ENCODE data around the gene ZNF423. TPM values are rescaled to one million over a fixed set of nuclear protein-coding genes. Genes with fewer than 3 reads are reported as not detected.

ZNF423 gene
- total and polyA plus RNA-seq, 2 experiments from 2014 or later = 14.9 to 41.8 TPM

DNA sequence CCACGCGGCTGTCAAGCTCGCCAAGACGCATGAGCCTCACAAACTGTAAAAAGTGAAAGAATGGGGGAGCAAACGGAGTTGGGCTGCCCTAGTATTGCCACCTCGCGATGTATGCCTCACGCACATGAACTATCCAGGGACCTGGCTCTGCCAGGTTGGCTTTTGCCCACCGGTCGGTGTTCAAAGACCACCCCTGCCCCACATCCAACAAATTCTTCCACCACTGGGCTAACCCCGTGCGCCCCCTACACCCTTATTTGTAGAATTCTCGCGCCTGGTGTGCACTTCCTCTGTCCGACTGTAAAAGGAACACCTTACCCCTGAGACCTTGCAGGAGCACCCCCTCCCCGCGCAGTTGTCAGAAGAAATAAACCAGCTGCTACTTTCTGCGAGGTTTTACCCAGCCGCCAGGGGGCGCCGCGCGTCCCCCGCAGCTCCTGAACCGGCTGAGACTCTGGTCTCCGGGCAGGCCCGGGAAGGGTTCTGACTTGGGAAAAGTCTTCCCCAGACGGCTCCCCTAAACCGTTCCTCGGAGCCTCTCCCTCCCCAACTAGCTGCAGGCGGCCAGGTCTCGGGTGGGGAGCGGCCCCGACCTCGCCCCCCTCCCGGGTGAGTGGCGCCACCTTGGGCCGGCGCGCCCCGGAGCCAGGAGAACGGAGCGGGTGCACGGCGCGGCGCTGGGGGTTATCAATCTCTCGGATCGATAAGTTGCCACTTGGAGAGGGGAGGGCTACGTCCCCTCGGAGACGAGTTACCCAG, 1.7 kb upstream of the ZNF423 start:
- H3K27me3 Mint-ChIP-seq (ENCODE audit: insufficient read depth, low read depth, poor library complexity) = peaks cover 24% of the 10 kb centered on the region
- no peak overlapping the region for H3K27ac Mint-ChIP-seq
- no peaks in the 10 kb centered on the region for H3K36me3 ChIP-seq (ENCODE audit: insufficient read depth)
- peak overlapping the region; percentile 92 for H3K4me2 ChIP-seq
- H3K27ac ChIP-seq (ENCODE audit: low read depth) = no peak overlapping the region
- peak; percentile 91 for DNase-seq (ENCODE audit: low spot score)
- H3K36me3 Mint-ChIP-seq (ENCODE audit: low read depth) = peaks cover 9% of the 10 kb centered on the region; the same call in 2 of the 3 replicates
- H3K4me1 Mint-ChIP-seq = peaks cover 28% of the 10 kb centered on the region
- peak; percentile 7 for ATAC-seq
- TF ChIP-seq, protein P1, sequence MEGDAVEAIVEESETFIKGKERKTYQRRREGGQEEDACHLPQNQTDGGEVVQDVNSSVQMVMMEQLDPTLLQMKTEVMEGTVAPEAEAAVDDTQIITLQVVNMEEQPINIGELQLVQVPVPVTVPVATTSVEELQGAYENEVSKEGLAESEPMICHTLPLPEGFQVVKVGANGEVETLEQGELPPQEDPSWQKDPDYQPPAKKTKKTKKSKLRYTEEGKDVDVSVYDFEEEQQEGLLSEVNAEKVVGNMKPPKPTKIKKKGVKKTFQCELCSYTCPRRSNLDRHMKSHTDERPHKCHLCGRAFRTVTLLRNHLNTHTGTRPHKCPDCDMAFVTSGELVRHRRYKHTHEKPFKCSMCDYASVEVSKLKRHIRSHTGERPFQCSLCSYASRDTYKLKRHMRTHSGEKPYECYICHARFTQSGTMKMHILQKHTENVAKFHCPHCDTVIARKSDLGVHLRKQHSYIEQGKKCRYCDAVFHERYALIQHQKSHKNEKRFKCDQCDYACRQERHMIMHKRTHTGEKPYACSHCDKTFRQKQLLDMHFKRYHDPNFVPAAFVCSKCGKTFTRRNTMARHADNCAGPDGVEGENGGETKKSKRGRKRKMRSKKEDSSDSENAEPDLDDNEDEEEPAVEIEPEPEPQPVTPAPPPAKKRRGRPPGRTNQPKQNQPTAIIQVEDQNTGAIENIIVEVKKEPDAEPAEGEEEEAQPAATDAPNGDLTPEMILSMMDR (conservative IDR thresholded peaks at IDR 0.05; ENCODE audit: low read depth in 2 of 2) = peak; percentile 74 to 91
- TF ChIP-seq CREB1 (CRISPR knock-in tag; IDR thresholded peaks at IDR 0.05; ENCODE audit: low read depth) (peak; percentile 5; the same call in 1 of the 2 replicates), EZH2phosphoT487 (IDR thresholded peaks at IDR 0.05; ENCODE audit: unreplicated experiment) (no peak), JUNB (IDR thresholded peaks at IDR 0.05; ENCODE audit: unreplicated experiment) (no peak), POLR2AphosphoS5 (IDR thresholded peaks at IDR 0.05; ENCODE audit: low read depth) (no peak)
- H2AFZ ChIP-seq = peak overlapping the region; percentile 90
- 0 out of 2 replicates have a peak, but pooled peaks cover 10% of the 10 kb centered on the region for H3F3A ChIP-seq (replicated peaks; ENCODE audit: low read depth)
- no peaks in the 10 kb centered on the region for H3K9me2 ChIP-seq (ENCODE audit: insufficient read depth)
- peaks cover 6% of the 10 kb centered on the region; the same call in 1 of the 2 replicates for H4K20me1 ChIP-seq (replicated peaks; ENCODE audit: insufficient read depth)
- peaks cover 23% of the 10 kb centered on the region for H3K79me2 ChIP-seq (replicated peaks; ENCODE audit: insufficient read depth)
- peaks cover 16% of the 10 kb centered on the region for H3K4me1 ChIP-seq (ENCODE audit: insufficient read depth)
- no peaks in the 10 kb centered on the region for H3K9me3 Mint-ChIP-seq
- H3K4me3 ChIP-seq = peak overlapping the region; percentile 90
- peaks cover 37% of the 10 kb centered on the region for H3K27me3 ChIP-seq (ENCODE audit: insufficient read depth)
- H3K4me3 Mint-ChIP-seq = peak overlapping the region; percentile 81

DNA sequence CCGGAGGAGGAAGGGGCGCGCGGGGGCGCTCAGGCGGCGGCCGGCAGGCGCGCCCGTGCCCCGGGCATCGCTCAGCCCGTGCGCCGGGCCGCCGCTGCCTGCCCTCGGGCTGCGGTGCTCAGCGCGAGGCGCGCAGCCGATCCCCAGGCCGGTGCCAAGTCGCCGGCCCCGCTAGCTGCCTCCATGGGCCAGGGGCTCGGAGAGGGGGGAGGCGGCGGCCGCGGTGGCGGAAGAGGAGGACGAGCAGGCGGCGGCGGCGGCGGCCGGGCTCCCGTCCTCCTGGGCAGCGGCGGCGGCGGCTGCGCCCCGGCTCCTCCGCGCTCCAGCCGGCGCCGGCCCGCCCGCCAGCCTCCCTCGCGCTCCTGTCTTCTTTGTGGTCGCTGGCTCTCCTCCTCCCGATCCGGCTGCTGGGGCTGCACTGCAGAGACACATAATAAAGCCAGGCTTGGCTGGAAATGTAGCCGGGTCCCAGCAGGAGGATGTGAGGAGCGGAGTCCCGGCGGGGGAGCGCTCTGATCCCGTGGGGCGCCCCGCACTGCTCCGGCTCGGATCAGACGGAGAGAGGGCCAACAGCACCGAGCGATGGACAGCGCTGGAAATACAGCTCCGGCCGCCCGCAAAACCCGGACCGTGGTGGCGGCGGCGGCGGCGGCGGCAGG, 889 bp upstream of the ZNF423 start:
- H3K4me1 Mint-ChIP-seq = peaks cover 35% of the 10 kb centered on the region
- no peak overlapping the region for H3K27ac ChIP-seq (ENCODE audit: low read depth)
- TF ChIP-seq, protein P2, sequence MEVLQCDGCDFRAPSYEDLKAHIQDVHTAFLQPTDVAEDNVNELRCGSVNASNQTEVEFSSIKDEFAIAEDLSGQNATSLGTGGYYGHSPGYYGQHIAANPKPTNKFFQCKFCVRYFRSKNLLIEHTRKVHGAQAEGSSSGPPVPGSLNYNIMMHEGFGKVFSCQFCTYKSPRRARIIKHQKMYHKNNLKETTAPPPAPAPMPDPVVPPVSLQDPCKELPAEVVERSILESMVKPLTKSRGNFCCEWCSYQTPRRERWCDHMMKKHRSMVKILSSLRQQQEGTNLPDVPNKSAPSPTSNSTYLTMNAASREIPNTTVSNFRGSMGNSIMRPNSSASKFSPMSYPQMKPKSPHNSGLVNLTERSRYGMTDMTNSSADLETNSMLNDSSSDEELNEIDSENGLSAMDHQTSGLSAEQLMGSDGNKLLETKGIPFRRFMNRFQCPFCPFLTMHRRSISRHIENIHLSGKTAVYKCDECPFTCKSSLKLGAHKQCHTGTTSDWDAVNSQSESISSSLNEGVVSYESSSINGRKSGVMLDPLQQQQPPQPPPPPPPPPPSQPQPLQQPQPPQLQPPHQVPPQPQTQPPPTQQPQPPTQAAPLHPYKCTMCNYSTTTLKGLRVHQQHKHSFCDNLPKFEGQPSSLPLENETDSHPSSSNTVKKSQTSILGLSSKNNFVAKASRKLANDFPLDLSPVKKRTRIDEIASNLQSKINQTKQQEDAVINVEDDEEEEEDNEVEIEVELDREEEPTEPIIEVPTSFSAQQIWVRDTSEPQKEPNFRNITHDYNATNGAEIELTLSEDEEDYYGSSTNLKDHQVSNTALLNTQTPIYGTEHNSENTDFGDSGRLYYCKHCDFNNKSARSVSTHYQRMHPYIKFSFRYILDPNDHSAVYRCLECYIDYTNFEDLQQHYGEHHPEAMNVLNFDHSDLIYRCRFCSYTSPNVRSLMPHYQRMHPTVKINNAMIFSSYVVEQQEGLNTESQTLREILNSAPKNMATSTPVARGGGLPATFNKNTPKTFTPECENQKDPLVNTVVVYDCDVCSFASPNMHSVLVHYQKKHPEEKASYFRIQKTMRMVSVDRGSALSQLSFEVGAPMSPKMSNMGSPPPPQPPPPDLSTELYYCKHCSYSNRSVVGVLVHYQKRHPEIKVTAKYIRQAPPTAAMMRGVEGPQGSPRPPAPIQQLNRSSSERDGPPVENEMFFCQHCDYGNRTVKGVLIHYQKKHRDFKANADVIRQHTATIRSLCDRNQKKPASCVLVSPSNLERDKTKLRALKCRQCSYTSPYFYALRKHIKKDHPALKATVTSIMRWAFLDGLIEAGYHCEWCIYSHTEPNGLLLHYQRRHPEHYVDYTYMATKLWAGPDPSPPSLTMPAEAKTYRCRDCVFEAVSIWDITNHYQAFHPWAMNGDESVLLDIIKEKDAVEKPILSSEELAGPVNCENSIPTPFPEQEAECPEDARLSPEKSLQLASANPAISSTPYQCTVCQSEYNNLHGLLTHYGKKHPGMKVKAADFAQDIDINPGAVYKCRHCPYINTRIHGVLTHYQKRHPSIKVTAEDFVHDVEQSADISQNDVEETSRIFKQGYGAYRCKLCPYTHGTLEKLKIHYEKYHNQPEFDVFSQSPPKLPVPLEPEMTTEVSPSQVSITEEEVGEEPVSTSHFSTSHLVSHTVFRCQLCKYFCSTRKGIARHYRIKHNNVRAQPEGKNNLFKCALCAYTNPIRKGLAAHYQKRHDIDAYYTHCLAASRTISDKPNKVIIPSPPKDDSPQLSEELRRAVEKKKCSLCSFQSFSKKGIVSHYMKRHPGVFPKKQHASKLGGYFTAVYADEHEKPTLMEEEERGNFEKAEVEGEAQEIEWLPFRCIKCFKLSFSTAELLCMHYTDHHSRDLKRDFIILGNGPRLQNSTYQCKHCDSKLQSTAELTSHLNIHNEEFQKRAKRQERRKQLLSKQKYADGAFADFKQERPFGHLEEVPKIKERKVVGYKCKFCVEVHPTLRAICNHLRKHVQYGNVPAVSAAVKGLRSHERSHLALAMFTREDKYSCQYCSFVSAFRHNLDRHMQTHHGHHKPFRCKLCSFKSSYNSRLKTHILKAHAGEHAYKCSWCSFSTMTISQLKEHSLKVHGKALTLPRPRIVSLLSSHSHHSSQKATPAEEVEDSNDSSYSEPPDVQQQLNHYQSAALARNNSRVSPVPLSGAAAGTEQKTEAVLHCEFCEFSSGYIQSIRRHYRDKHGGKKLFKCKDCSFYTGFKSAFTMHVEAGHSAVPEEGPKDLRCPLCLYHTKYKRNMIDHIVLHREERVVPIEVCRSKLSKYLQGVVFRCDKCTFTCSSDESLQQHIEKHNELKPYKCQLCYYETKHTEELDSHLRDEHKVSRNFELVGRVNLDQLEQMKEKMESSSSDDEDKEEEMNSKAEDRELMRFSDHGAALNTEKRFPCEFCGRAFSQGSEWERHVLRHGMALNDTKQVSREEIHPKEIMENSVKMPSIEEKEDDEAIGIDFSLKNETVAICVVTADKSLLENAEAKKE (CRISPR knock-in tag; IDR thresholded peaks at IDR 0.05) = no peak
- TF ChIP-seq, protein P3, sequence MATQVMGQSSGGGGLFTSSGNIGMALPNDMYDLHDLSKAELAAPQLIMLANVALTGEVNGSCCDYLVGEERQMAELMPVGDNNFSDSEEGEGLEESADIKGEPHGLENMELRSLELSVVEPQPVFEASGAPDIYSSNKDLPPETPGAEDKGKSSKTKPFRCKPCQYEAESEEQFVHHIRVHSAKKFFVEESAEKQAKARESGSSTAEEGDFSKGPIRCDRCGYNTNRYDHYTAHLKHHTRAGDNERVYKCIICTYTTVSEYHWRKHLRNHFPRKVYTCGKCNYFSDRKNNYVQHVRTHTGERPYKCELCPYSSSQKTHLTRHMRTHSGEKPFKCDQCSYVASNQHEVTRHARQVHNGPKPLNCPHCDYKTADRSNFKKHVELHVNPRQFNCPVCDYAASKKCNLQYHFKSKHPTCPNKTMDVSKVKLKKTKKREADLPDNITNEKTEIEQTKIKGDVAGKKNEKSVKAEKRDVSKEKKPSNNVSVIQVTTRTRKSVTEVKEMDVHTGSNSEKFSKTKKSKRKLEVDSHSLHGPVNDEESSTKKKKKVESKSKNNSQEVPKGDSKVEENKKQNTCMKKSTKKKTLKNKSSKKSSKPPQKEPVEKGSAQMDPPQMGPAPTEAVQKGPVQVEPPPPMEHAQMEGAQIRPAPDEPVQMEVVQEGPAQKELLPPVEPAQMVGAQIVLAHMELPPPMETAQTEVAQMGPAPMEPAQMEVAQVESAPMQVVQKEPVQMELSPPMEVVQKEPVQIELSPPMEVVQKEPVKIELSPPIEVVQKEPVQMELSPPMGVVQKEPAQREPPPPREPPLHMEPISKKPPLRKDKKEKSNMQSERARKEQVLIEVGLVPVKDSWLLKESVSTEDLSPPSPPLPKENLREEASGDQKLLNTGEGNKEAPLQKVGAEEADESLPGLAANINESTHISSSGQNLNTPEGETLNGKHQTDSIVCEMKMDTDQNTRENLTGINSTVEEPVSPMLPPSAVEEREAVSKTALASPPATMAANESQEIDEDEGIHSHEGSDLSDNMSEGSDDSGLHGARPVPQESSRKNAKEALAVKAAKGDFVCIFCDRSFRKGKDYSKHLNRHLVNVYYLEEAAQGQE (IDR thresholded peaks at IDR 0.05; ENCODE audit: unreplicated experiment) = peak; percentile 34
- no peak for TF ChIP-seq NANOG (IDR thresholded peaks at IDR 0.05; ENCODE audit: borderline replicate concordance)

More for the DNA sequence above, 889 bp upstream of the ZNF423 start:
- Histone ChIP-seq H3K9me2 (ENCODE audit: insufficient read depth) (no peaks in the 10 kb centered on the region), H3F3A (replicated peaks; ENCODE audit: low read depth) (0 out of 2 replicates have a peak, but pooled peaks cover 10% of the 10 kb centered on the region), H2AFZ (no peak overlapping the region), H3K27me3 (ENCODE audit: insufficient read depth) (peaks cover 37% of the 10 kb centered on the region), H4K20me1 (replicated peaks; ENCODE audit: insufficient read depth) (peaks cover 8% of the 10 kb centered on the region; the same call in 1 of the 2 replicates), H3K36me3 (ENCODE audit: insufficient read depth) (no peaks in the 10 kb centered on the region), H3K4me1 (ENCODE audit: insufficient read depth) (peaks cover 24% of the 10 kb centered on the region), H3K79me2 (replicated peaks; ENCODE audit: insufficient read depth) (peaks cover 31% of the 10 kb centered on the region), H3K4me3 (peak overlapping the region; percentile 90), H3K4me2 (peak overlapping the region; percentile 95)
- Mint-ChIP-seq H3K4me3 (peak overlapping the region; percentile 81), H3K36me3 (ENCODE audit: low read depth) (peaks cover 9% of the 10 kb centered on the region; the same call in 2 of the 3 replicates), H3K27ac (no peak overlapping the region), H3K27me3 (ENCODE audit: insufficient read depth, low read depth, poor library complexity) (peaks cover 24% of the 10 kb centered on the region), H3K9me3 (no peaks in the 10 kb centered on the region; the same call in 2 of the 3 replicates)
- ATAC-seq = peak; percentile 15
- DNase-seq (ENCODE audit: low spot score) = peak; percentile 89
